ENCODE measurements around the gene ZNF697.

GRCh38 chr1:119682141-119682540, 34.1 kb upstream of the ZNF697 start:
- TF ChIP-seq POLR2A (IDR thresholded peaks at IDR 0.05; ENCODE audit: low read depth) (no peak), CTCF (IDR thresholded peaks at IDR 0.05) (no peak), POLR2AphosphoS5 (IDR thresholded peaks at IDR 0.05) (no peak), EP300 (IDR thresholded peaks at IDR 0.05) (no peak)
